Activated CD4-positive, alpha-beta T cell treated with anti-CD3 and anti-CD28 coated beads, Interleukin-10, Interleukin-2, amounts not matched to agents 100 ng/mL and 50 ng/mL, durations not matched to agents 16 hours and 8 hours (primary cell): ENCODE measurements around the gene MISP.

Experiments
- DNase-seq: peaks from one replicate; pipeline ENCODE4 v3.0.0-alpha.2; 2020

MISP gene

GRCh38 chr19:812747-813218, 61.9 kb downstream of the MISP start:
- DNase-seq, result no peak

GRCh38 chr19:813219-814151, 62.6 kb downstream of the MISP start:
- no peak for DNase-seq
